ENCODE data around the gene STPG1.

DNA sequence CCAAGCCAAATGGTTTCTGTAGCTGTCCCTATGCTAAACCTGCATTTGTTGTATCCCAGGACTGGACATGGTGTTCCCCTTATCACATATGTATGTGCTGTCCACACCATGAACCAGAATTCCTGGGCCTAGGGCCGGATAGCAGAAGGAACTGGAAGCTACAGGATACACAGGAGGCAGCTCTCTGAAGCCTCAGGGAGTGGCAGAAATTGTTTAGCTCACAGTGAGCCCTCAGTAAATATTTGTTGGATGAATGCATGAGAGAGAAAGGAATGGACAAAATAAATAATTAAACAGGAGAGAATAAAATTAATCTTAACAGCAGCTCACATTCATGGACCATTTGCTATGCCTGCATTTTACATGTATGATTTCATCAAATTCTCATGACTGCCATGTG, 4.1 kb upstream of the STPG1 start:
- TF ChIP-seq, protein P1, sequence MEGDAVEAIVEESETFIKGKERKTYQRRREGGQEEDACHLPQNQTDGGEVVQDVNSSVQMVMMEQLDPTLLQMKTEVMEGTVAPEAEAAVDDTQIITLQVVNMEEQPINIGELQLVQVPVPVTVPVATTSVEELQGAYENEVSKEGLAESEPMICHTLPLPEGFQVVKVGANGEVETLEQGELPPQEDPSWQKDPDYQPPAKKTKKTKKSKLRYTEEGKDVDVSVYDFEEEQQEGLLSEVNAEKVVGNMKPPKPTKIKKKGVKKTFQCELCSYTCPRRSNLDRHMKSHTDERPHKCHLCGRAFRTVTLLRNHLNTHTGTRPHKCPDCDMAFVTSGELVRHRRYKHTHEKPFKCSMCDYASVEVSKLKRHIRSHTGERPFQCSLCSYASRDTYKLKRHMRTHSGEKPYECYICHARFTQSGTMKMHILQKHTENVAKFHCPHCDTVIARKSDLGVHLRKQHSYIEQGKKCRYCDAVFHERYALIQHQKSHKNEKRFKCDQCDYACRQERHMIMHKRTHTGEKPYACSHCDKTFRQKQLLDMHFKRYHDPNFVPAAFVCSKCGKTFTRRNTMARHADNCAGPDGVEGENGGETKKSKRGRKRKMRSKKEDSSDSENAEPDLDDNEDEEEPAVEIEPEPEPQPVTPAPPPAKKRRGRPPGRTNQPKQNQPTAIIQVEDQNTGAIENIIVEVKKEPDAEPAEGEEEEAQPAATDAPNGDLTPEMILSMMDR (IDR thresholded peaks at IDR 0.05) = no peak
- no peak for TF ChIP-seq POLR2A (IDR thresholded peaks at IDR 0.05)
